HG03457 (cell line): Measurements from ENCODE around the gene SLC6A1.

Source experiments
- ATAC-seq: cut with Tn5 transposase; IDR thresholded peaks from one replicate; pipeline ENCODE4 v1.9.1; 2021; ENCODE audit warnings: moderate number of reproducible peaks; ENCODE audit not compliant: unreplicated experiment

Gene SLC6A1

GRCh38 chr3:10992017-10992942, at the start of gene SLC6A1:
Gene SLC6A1, plus strand, starts transcription at chr3:10992748. Its CDS starts 24,464 bp downstream, at chr3:11017212.
- ATAC-seq: no peak

- ATAC-seq: no peak
Measured at GRCh38 chr3:10944866-10945265, 47.7 kb upstream of the SLC6A1 start.

- no peak for ATAC-seq
Measured at GRCh38 chr3:10945683-10946287, 46.8 kb upstream of the SLC6A1 start.

- no peak for ATAC-seq
Measured at GRCh38 chr3:10946526-10946925, 46.0 kb upstream of the SLC6A1 start.

- ATAC-seq: no peak
Measured at GRCh38 chr3:10948326-10948725, 44.2 kb upstream of the SLC6A1 start.

- no peak for ATAC-seq
Measured at GRCh38 chr3:10949197-10949596, 43.4 kb upstream of the SLC6A1 start.

- no peak for ATAC-seq
Measured at GRCh38 chr3:10950476-10951294, 41.9 kb upstream of the SLC6A1 start.

GRCh38 chr3:10951295-10951926, 41.1 kb upstream of the SLC6A1 start:
- ATAC-seq: no peak

GRCh38 chr3:10952525-10952924, 40.0 kb upstream of the SLC6A1 start:
- ATAC-seq: no peak

- ATAC-seq: no peak
Measured at GRCh38 chr3:10954740-10955139, 37.8 kb upstream of the SLC6A1 start.

- no peak for ATAC-seq
Measured at GRCh38 chr3:10955711-10956453, 36.7 kb upstream of the SLC6A1 start.

- no peak for ATAC-seq
Measured at GRCh38 chr3:10956531-10956930, 36.0 kb upstream of the SLC6A1 start.

GRCh38 chr3:10956986-10957385, 35.6 kb upstream of the SLC6A1 start:
- no peak for ATAC-seq

GRCh38 chr3:10957976-10958749, 34.4 kb upstream of the SLC6A1 start:
- no peak for ATAC-seq

- ATAC-seq: no peak
Measured at GRCh38 chr3:10960255-10960654, 32.3 kb upstream of the SLC6A1 start.

- ATAC-seq: no peak
Measured at GRCh38 chr3:10961921-10962320, 30.6 kb upstream of the SLC6A1 start.

GRCh38 chr3:10962481-10963036, 30.0 kb upstream of the SLC6A1 start:
- no peak for ATAC-seq

- no peak for ATAC-seq
Measured at GRCh38 chr3:10964537-10965167, 27.9 kb upstream of the SLC6A1 start.

- ATAC-seq: no peak
Measured at GRCh38 chr3:10968401-10968800, 24.1 kb upstream of the SLC6A1 start.
